DMS 273 treated with DMSO at 0.1 percent for 48 hours (cell line): ENCODE data around the gene UBA52.

ENCODE experiments used
- DNase-seq: peaks from one replicate; lab custom pipeline; 2025; lab: John Stamatoyannopoulos, UW

Gene UBA52

DNA sequence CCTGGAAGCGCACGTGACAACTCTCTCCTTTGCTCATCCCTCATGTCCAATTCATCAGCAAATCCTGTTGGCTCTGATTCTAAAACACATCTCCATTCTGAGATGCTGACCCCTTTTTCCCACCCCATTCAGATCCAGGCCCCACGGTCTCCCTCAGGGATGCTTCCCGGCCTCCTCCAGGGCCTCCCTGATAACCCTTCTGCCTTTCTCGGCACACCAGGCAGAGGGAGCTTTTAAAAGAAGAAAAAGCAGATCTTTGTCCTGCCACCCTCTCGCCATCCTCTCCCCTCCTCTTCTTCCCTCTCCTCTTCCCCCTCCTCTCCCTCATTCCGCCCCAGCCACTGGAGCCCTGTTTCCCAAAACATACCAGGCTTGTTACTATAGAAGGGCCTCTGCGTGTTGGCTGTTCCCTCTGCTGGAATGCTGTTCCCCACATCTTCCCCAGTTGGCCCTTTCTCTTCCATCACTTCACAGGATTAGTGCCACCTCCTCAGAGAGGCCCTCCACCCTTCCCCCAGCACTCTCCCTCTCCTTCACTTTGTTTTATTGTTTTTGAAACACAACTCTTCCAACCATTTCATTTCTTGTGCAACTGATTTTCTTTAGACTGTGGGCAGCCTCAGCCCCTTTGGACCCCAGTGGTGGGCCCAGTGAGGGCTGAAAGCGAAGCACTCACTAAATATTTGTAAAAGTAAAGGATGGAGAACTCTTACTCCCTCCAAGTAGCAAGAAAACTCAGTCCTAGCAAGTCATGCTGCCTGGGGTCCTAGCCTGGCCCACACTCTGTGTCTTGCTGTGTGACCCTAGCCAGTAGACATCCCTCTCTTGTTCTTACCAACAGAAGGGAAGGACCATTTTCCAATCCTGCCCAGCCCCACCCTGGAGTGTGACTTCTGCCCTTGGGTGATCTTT is 37.4 kb downstream of the UBA52 start:
- DNase-seq = no peak

DNA sequence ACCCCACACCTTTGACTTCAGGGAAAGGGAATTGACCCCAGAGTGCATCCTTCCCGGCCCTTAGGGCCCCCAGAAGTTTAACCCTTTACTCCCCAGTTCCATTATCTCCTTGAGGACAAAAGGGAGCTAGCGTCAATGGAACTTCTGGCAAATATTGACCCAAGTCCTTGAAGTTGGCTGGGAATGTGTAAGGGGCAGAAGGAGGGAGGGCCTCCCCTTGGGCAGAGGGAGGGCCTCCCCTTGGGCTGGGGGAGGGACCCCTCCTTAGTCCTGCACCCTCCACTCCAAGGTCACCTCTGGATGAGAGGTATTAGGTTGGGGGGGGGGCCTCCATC is 38.0 kb downstream of the UBA52 start:
- no peak for DNase-seq

DNA sequence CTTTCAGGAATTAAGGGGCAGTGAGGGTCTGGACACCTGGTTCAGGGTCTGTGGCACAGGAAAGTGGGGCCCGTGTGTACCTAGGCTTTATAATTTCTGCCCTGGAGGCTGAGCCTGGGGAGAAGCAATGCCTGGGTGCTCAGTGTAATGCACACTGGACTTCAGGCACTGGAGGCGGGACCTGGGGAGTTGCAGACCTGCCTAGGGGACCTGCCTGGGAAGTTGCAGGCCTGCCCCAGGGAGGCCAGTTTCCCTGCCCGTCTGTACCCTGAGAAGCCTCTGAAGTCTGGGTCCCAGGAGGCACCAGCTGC is 38.5 kb downstream of the UBA52 start:
- DNase-seq = no peak

DNA sequence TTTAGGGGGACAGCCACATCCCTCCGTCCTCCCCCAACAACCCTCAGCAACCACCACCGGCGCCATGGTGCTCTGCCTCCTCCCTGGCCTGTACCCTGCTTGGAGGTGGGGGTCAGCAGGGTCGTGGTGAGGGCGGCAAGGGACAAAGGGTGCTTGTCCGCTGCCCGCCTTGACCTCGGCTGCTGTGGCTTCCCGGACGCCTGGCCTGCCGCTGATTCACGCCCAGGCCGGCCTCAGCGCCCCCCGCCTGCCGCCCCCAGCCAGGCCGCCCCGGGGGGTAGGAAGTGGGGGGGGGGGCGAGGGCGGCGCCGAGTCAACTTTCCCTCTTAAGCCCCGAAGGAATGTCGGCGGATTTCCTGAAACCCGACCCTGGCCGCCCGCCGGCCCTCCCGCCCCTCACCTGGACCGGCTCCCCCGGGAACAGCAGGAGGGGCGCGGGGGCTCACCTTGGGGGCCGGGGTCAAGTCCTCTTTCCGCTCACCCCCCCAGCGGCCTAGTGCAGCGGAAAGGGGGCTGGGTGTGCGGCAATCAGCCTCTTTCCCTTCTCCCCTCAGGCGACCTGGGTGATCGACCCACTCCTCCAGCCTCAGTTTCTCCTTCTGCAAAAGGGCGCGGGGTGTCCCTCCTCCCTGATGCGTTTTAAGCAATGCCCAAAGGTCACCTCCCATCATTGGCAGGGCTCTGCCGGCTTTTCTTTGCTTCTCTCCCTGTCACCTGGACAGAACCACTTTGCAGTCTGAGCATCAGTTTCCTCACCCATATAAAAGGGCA is 39.1 kb downstream of the UBA52 start:
- DNase-seq = no peak

DNA sequence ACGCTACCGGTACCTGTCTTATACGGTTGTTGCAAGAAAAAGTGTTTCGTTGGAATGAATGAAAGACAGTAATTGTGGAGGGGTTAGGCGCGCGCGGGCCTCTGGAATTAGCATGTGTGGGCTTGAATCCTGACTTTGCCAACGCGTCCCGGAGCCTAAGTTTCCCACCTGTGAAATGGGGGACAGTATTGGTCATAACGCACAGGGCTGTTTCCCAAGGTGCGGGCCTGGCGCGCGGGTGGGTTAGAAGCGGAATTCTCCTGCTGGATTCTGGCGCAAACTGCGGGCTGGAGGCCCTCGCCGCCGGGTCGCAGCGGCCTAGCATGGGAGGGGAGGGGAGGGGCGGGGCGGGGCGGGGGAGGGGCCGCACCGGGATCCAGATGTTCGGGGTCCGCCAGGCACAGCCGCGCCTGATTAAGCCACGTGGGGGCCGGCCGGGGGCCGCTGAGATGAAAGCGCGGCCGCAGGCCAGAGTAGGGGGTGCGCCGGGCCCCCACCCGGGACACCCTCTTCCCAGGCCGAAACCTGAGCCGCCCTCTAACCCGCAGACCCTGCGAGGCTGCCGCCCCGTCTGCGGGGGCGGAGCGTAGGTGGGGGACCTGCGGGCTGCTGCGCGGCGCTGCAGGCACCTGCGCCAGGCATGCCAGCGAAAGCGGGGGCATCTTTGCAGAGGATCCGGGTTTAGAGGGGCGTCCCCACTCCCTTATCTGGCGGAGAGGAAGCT is 39.8 kb downstream of the UBA52 start:
- no peak for DNase-seq

DNA sequence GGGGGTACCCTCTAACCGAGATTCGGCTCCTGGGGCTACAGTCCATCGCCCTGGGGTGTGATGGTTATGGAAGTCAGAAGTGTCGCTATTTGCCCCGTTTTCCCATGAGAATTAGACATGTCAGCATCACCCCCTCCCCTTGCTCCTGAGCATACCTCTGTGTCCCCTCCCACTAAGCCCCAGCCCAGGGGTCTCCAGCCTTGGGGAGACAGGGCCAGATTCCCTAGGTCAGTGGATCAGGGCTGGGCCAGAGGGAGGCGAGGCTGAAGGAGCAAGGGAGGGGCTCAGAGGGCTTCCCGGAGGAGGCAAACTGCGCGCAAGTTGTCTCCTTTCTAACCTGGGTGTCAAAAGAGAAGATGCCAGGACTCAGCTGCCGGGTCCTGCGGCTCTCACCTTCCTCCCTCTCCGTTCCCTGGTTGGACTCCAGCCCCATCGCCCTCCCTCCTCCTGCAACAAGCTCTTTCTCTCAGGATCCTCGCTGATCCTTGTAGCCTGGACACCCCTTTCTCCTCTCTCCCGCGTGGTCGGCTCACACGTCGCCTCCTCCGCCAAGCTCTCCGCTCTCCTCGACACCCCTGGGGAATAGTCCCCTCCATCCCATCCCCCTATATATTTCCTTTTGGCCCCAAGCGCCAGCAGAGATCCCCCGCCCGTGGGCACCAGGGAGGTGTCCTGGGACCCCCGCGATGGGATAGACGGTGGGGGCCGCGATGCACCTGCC is 40.6 kb downstream of the UBA52 start:
- no peak for DNase-seq

DNA sequence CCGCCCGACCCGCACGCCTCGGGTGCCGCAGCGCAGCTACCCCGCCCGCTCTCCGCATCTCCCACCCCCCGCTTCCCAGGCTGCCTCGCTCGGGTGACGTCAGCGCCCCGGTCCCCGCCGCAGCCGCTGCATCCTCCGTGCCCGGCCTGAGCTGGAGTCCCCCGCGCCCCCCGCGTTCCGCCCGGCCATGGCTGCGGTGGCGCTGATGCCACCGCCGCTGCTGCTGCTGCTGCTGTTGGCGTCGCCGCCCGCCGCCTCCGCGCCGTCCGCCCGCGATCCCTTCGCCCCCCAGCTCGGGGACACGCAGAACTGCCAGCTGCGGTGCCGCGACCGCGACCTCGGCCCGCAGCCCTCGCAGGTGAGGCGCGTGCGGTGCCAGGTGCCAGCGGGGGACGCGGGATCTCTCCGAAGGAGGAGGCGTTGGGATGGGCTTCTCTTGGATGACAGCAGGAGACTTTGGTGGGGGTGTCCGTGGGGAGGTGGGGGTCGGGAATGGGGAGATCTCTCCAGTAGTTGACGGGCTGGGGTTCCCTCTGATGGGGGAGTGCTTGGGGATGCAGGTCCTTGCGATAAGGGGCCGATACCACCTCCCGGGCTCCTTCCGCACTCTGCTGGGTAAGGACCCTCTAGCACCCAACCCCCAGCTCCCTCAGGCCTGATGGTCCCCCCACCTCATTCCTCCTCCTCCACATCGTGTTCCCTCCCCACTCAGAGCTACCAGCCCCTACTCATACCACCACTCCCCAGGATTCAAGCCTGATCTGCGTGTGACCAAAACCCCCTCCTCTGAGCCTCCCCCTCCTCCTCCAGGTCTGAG is 41.3 kb downstream of the UBA52 start, which contains the start of gene TMEM59L:
TMEM59L (plus strand) TSS at position 99 of the 817 bp plus-strand sequence; CDS start at position 188, 89 bp downstream.
- no peak for DNase-seq

DNA sequence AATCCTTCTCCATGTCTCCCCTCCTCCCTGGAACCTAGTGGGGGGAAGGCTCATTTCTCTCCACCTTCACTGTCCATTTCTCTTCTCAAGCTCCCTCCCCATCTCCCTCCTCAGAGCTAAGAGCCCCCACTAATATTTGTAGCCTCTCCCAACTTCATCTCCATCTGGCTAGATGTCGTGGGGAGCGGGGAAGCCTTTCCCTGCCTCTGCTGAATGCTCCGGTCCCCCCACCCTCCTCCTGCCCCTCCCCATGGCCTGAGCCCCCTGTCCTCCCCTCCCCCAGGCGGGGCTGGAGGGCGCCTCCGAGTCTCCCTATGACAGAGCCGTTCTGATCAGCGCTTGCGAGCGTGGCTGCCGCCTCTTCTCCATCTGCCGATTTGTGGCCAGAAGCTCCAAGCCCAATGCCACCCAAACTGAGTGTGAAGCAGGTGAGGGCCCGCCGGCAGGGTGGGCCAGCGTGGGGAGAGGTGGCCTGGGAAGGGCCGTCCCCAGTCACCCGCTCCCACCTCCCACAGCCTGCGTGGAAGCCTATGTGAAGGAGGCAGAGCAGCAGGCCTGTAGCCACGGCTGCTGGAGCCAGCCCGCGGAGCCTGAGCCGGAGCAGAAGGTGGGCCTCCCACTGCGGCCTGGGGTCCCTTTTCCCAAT is 42.1 kb downstream of the UBA52 start:
- no peak for DNase-seq

DNA sequence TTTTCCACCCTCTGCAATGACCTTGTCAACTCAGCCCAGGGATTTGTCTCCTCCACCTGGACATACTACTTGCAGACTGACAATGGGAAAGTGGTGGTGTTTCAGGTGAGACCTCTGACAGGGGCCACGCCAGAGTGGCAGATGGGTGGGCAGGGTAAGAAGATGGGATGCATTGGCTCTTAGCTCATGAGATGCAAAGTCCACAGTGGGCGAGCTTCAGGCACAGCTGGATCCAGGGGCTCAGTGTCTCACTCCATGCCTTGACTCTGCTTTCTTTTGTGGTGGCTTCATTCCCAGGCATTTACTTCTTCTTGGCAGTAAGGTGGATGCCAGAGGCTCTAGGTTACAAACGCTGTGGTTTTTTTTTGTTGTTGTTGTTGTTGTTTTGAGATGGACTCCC is 44.4 kb downstream of the UBA52 start:
- DNase-seq = no peak

DNA sequence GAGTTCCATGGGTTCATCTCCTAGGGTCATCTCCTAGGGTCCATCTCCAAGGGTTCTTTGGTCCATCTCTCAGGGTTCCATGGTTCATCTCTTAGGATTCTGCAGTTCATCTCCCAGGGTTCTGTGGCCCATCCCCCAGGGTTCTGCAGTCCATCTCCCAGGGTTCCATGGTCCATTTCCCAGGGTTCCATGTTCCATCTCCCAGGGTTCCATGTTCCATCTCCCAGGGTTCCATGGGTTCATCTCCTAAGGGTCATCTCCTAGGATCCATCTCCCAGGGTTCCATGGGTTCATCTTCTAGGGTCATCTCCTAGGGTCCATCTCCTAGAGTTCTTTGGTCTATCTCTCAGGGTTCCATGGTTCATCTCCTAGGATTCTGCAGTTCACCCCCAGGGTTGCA is 45.9 kb downstream of the UBA52 start:
- DNase-seq = no peak

DNA sequence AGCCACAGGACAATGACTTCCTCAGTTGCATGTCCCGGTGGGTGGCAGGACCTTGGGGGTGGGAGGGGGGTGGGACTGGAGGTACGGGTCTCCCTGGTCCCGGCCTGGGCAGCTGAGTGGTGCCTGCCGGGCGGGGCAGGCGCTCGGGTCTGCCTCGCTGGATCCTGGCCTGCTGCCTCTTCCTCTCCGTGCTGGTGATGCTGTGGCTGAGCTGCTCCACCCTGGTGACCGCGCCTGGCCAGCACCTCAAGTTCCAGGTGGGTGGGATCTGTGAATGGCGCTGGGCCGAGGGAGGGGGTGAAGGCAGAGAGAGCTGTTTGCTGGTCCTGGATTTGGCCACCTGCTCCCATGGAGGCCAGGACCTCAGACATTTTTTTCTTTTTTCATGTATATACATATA is 46.6 kb downstream of the UBA52 start:
- DNase-seq = no peak

DNA sequence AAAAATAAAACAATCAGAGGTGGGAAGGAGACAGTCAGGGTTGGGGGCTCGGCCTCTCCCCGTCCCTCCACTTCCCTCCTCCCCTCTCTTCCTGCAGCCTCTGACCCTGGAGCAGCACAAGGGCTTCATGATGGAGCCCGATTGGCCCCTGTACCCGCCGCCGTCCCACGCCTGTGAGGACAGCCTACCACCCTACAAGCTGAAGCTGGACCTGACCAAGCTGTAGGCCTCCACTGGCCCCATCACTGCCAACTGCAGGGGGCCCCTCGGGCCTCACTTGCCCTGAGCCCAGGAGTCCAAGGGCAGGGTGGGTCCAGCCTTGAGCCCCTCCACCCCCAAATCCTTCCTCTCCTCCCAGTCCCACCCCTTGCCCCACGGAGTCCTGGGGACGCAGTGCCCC is 48.7 kb downstream of the UBA52 start:
- no peak for DNase-seq

DNA sequence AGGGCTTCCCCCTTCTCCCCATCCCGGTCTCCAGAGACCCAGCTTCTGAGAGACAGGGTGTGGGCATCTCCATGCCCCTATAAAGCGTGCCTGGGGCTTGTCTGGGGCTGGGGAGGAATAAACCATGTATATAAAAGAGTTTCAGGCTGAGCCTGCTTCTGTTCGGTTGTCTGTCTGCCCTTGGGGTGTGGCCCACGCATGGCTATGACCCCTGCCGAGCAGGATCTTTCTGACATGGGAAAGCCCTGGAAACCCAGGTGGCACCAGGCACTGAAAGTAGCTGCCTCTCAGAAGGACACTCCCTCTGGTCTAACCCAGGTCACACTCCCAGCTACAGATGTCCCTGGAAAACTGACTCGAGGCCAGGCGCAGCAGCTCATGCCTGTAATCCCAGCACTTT is 49.2 kb downstream of the UBA52 start:
- DNase-seq = no peak

DNA sequence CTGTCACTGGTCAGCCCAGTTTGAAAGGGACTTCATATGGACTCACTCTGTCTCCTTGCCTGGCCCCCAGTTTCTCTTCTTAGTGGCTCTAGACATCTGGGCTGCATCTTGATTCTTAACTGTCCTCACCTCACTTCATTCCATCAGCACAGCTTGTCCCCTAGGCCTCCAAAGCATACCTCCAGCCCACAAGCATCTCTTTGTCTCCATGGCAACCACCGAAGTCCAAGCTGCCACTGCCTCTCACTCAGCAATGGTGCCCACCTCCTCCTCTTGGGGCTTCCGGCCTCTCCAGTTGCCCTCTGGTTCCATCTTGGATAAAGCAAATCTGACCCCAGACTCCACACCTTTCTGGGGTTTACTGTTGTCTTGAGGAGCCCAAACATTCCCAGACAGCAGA is 55.2 kb downstream of the UBA52 start:
- DNase-seq = no peak
